ENCODE data around the gene CHD9.
"Not testable (repeated sequence)": the region's sequence is repeated elsewhere in the genome, so short reads cannot be mapped to it uniquely, and the experiment has no call there.

CHD9 gene, protein sequence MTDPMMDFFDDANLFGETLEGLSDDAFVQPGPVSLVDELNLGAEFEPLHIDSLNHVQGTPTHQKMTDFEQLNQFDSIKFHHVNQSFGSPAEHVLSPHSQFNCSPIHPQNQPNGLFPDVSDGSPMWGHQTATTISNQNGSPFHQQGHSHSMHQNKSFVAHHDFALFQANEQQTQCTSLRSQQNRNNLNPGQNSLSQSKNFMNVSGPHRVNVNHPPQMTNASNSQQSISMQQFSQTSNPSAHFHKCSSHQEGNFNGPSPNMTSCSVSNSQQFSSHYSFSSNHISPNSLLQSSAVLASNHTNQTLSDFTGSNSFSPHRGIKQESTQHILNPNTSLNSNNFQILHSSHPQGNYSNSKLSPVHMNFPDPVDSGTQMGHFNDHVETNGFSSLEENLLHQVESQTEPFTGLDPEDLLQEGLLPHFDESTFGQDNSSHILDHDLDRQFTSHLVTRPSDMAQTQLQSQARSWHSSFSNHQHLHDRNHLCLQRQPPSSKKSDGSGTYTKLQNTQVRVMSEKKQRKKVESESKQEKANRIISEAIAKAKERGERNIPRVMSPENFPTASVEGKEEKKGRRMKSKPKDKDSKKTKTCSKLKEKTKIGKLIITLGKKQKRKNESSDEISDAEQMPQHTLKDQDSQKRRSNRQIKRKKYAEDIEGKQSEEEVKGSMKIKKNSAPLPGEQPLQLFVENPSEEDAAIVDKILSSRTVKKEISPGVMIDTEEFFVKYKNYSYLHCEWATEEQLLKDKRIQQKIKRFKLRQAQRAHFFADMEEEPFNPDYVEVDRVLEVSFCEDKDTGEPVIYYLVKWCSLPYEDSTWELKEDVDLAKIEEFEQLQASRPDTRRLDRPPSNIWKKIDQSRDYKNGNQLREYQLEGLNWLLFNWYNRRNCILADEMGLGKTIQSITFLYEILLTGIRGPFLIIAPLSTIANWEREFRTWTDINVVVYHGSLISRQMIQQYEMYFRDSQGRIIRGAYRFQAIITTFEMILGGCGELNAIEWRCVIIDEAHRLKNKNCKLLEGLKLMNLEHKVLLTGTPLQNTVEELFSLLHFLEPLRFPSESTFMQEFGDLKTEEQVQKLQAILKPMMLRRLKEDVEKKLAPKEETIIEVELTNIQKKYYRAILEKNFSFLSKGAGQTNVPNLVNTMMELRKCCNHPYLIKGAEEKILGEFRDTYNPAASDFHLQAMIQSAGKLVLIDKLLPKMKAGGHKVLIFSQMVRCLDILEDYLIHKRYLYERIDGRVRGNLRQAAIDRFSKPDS (N-terminal part only)

GRCh38 chr16:53054670-53055485, at the start of gene CHD9:
TSS of gene CHD9 (plus strand) at chr16:53054991. CDS start at chr16:53156090, 101,099 bp downstream.
- peak; percentile 87 for DNase-seq (ENCODE audit: low spot score)

DNA sequence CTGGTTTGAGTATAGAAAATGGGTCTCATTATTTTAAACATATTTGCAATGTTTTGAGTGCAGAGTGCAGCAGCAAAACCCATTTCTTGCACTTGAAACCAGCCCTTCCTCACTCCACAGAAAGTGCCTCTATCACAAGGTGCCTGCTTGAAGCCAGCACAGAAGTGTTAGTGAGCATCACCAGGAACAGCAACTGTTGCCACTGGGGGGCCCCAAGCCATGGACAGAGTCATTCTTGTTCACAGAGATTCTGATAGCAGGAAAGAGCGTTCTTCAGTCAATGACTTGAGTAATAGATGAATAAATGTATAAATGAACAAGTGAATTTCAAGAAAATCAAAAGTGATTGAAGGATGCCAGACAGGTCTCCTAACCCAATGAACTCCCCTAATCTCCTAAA, 47.7 kb upstream of the CHD9 start:
- DNase-seq (ENCODE audit: low spot score) = no peak

- DNase-seq (ENCODE audit: low spot score) = no peak
These were observed 40.5 kb upstream of the CHD9 start for GRCh38 chr16:53014287-53014686.

DNA sequence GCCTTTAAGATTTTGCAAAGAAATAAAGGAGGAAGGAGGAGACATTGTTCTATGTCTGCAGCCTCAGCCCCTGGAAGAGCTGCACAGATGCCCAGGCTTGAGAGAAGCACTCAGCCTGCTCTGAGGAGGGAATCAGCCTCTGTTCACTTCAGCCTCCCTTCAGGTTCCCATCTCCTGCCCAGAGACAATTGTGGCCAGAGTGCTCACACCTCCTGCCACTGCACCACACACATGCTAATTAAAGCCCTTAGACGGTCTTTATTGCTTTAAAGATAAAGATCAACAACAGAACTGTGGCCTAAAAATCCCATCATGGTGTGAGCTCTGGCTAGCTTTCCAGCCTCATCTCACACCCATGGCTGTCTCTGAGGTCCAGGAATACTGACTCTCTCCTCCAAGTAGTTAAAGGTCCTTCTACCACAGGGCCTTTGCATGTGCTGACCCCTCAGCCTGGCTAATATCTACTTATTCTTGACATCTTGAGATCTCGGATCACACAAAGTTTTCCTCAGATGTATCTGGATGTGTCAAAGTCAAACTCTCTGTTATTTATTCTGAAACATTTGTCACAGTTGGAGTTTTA, 35.9 kb upstream of the CHD9 start:
- DNase-seq (ENCODE audit: low spot score) = no peak

GRCh38 chr16:53022374-53022773, 32.4 kb upstream of the CHD9 start:
- no peak for DNase-seq (ENCODE audit: low spot score)

DNA sequence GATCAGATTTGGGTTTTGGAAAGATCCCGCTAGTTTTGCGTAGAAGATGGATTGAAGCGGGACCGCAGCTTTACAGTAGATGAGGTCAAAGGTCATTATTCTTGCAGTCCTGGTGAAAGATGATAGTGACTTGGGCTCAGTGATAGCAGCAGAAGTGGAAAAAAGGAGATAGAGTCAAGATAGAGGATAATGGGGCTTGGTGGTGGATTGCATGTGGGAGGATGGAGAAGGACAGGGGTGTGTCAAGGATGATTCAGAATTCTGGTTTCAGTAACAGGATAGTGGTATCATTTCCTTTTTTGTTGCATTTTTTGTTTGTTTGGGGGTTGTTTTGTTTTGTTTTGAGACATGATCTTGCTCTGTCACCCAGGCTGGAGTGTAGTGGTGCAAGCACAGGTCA, 30.7 kb upstream of the CHD9 start:
- no peak for DNase-seq (ENCODE audit: low spot score)

GRCh38 chr16:53029971-53030370, 24.8 kb upstream of the CHD9 start:
- DNase-seq (ENCODE audit: low spot score) = no peak

DNA sequence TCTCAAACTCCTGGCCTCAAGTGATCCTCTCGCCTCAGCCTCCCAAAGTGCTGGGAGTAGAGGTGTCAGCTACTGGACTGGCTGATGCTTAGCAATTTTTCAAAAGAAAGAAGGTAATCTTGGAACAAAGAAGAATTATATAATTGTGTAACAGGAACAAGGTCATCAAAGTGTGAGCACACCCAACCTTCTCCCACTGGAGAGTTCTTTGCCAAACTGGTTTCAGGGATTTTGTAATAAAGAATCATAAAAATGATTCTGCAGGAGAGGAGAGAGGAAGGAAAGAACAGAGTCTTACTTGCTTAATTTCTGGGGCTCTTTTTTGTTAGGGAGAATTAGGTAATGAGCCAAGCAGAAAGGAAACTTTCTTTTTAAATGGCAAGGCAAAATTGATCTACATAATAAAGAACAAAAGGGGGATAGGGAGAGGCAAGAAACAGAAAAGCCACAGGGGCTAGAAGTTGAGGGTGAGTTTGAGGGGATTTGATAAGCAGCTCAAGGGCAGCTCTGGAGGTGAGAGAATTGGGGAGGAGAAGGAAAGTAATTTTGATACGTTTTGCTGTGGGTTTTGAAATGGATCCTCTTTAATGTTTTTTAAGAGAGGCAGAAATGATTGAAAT, 23.4 kb upstream of the CHD9 start:
- DNase-seq (ENCODE audit: low spot score) = no peak

DNA sequence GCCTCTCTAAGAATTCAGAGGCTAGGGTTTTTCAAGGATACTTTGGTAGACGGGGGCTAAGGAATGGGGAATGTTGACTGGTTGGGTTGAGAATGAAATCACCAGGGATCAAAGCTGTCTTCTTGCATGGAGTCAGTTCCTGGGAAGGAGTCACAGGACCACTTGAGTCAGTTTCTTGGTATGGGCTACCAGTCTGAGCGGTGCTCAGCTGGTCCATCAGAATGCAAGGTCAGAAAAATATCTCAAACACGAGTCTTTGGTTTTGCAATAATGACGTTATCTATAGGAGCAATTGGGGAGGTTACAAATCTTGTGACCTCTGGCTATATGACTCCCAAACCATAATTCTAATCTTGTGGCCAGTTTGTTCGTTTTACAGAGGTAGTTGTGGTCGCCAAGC, 20.5 kb upstream of the CHD9 start:
- no peak for DNase-seq (ENCODE audit: low spot score)

- DNase-seq (ENCODE audit: low spot score) = no peak
These were observed 19.4 kb upstream of the CHD9 start for GRCh38 chr16:53035176-53035942.

GRCh38 chr16:53036066-53036465, 18.7 kb upstream of the CHD9 start:
- no peak for DNase-seq (ENCODE audit: low spot score)

DNA sequence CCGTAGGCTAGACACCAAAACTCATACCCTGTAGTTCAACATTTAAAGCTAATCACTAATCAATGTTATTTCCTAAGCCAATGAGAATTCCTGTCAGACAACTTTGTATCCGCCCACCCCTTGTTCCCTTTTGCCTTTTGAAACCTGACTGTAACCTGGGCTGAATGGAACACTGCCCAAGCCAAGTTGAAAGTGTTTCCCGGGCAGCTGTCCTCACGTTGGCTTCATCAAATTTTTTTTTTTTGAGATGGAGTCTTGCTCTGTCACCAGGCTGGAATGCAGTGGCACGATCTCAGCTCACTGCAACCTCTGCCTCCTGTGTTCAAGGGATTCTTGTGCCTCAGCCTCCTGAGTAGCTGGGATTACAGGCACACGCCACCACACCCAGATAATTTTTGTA, 18.1 kb upstream of the CHD9 start:
- DNase-seq (ENCODE audit: low spot score) = not testable (repeated sequence)

DNA sequence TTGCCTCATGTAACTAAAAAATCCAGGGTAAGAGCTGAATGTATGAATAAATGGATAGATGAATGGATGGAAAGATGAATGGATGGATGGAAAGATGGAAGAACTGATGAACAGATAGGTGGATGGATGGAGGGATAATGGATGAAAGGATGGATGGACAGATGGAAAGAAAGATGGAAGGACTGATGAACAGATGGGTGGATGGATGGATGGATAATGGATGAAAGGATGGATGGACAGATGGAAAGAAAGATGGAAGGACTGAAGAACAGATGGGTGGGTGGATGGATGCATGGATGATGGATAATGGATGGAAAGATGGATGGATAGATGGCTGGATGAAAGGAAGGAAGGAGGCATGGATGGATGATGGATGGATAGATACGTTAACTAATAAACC, 14.0 kb upstream of the CHD9 start:
- no peak for DNase-seq (ENCODE audit: low spot score)

- no peak for DNase-seq (ENCODE audit: low spot score)
These were observed 13.3 kb upstream of the CHD9 start for GRCh38 chr16:53041320-53042051.

DNA sequence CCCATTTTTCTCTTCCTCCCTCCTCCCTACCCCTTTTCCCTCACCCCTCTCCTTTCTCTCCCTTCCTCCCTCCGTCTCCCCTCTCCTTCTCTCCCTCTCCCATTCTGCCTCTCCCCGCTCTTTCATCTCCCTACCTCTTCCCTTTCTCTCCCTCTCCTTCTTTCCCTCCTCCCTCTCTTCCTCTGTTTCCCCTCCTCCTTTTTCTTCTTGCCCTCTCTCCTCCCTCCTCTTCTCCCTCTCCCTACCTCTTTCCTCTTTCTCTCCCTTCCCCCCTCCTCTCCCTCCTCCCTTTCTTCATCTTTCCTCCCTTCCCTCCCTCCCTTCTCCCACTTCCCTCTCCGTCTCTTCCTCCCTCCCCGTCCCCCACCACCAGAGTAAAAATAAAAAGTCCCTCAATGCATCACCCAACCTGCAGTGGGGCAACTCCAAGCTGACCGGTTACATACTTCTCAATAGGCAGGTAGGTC, 12.5 kb upstream of the CHD9 start:
- DNase-seq (ENCODE audit: low spot score) = no peak

- no peak for DNase-seq (ENCODE audit: low spot score)
These were observed 11.4 kb upstream of the CHD9 start for GRCh38 chr16:53043428-53043831.

DNA sequence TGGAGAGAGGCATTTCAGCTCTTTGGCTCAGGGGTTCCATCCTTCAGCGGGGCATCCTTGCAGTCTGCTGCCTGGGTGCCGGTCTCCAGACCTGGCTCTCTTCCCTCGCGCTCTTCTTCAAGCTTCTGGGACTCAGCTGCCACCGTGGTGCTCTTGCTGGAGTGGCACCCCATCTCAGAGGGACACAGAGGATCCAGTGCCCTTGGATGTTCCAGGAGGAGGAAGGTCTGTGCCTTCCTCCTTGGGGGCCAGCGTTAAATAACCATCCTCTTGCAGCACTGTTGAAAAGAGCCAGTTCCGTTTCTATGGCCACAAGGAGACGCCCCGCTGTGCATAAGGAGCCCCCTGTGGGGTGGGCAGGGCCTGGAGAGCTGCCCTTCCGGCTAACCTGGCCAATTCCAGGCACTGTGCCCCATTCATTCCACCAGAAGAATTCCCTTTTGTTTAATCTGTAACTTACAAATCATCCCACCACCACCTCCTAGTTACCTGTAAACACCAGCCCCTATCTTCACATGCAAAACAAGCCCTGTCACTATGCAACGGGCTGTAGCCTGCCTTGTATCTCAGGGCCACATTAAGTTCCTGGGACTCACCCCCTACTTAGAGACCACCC, 10.7 kb upstream of the CHD9 start:
- no peak for DNase-seq (ENCODE audit: low spot score)

GRCh38 chr16:53045341-53046220, 9.2 kb upstream of the CHD9 start:
- DNase-seq (ENCODE audit: low spot score) = no peak
